SW 1271 (cell line): ENCODE measurements around the gene SLC39A10.
"Not testable (repeated sequence)": the region's sequence is repeated elsewhere in the genome, so short reads cannot be mapped to it uniquely, and the experiment has no call there.

Experiments
- DNase-seq, 2 experiments: peaks; one replicate each; lab custom pipeline; 2025; lab: John Stamatoyannopoulos, UW

The SLC39A10 gene

DNA sequence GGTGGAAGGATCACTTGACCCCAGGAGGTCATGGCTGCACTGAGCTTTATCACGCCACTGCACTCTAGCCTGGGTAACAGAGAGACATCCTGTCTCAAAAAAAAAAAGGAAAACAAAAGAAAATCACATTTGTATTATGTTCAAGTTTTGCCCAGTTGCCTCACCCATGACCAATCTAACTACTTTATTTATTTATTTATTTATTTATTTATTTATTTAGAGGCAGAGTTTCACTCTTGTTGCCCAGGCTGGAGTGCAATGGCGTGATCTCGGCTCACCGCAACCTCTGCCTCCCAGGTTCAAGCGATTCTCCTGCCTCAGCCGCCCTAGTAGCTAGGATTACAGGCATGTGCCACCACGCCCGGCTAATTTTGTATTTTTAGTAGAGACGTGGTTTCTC lies 12.3 kb upstream of the SLC39A10 start:
- not testable (repeated sequence) for DNase-seq

DNA sequence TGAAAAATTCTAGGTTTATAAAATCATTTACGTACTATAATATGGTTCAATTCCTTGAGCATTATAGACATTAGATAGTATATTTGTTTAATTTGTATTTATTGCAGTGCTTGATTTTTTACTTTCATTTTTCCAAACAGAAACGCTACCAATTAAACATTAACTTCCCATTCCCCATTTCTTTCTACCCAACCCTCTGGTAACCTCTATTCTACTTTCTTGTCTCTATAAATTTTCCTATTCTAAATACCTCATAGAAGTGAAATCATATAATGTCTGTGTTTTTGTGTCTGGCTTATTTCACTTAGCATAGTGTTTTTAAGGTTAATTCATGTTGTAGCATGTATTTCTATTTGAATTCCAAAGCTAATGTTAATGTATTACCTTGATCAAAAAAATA lies 11.6 kb upstream of the SLC39A10 start:
- DNase-seq, result no peak

DNA sequence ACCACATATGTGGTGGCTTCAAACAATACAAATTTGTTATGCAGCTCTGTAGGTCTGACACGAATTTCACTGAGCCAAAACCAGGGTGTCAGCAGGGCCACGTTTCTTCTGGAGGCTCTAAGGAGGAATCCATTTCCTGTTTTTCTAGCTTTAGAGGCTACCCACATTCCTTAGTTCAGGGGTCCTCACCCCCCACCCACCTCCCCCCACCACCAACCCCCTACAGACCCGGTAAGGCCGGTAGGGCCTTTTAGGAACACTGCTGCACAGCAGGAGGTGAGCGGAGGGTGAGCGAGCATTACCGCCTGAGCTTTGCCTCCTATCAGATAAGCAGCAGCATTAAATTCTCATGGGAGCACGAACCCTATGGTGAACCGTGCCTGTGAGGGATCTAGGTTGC lies 10.6 kb upstream of the SLC39A10 start:
- no peak for DNase-seq

DNA sequence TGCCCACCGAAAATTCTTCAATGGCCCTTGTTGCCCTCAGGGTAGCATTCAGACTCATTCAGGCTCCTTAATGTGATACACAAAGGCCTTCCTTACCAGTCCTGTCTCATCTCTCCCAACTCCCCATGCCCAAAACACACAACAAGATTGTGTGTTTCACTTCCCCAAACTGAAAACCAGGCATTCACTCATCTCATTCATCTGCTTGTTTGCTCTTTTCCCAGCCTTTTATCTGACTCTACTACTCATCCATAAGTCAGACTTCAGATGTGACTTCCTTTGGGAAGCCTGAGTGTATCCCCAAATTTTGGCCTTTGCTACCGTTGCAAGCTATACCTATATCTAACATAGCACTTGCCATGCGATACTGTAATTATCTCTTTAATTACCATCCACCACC lies 9.7 kb upstream of the SLC39A10 start:
- no peak for DNase-seq

DNA sequence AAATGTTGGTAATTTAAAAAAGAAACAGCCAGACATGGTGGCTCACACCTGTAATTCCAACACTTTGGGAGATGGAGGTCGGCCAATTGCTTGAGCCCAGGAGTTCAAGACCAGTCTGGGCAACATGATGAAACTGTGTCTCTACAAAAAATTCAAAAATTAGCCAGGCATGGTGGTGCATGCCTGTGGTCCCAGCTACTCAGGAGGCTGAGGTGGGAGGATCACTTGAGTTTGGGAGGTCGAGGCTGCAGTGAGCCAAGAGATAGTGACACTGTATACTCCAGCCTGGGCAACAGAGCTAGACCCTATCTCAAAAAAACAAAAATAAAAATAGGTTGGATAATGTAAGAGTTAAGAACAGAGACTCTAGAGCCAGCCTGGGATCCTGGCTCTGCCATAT lies 8.7 kb upstream of the SLC39A10 start:
- not testable (repeated sequence) for DNase-seq

DNA sequence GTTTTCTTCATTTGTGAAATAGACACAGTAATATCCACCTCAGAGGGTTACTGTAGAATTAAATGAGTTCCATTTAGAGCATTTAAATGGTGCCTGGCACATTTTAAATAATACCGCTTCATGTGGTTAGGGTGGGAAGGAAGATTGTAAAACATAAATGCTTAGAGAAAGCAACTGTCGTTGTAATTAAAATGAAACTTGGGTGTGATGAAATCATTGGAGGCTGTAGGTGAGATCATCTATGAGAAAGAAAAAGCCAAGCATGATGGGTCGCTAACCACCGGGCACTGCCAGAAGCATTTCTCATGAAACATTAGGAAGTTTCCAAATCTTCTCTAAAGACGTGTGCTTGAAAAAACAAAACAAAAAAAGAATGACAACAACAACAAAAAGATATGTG lies 8.2 kb upstream of the SLC39A10 start:
- DNase-seq, result no peak

DNA sequence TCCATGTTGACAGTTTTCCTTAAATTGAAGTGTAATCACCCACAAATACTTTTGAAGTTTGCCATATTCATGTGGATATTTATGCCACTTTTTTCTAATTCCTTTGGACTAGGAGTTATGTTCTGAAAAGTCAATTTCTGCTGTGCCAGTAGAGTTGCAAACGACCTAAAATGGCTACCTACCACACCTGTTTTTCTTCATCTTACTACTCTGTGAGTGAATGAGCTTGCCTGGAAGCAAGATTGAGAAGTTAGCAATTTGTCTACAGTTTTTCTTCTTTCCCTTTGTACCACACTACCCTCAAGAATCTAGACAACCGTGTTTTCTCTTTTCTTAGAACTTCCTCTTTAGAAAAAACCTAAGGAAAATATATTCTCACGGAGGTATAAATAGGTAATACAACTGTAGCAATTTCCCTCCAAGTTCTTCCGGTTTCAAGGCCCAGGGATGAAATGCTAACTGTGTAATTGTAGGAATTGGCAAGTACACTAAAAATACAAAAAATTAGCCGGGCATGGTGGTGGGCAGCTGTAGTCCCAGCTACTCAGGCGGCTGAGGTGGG lies 7.3 kb upstream of the SLC39A10 start:
- no peak for DNase-seq

DNA sequence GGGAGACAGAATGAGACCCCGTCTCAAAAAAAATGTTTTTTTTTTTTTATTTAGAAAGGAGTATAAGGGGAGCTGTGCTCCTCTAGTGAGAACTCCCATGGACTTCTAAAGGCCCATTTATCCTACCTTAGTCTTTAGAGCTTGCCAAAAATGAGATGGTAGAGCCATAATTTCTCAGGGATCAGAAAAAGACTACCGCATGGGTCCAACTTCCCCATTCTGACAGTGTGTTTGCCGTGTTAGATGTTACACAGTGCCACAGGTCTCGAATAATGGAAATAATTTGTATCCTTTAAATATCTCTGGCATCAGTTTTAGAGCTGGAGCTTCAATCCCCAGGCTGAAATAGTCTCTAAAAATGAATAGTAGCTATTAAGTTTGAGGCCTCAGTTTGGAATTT lies 6.0 kb upstream of the SLC39A10 start:
- DNase-seq, result no peak

DNA sequence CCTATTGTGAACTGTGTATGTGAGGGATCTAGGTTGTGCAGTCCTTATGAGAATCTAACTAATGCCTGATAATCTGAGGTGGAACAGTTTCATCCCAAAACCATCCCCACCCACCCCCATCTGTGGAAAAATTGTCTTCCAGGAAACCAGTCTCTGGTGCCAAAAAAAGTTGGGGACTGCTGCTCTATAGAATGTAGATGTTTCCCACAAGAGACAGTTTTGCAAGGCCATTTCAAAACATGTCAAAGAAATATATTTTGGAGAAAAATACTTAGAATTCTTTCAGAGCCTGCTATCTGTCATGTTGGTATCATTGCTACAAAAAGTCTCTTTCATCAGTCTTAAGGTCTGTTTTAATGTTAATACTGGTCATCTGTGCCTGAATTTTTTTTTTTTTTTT lies 4.1 kb upstream of the SLC39A10 start:
- no peak for DNase-seq

DNA sequence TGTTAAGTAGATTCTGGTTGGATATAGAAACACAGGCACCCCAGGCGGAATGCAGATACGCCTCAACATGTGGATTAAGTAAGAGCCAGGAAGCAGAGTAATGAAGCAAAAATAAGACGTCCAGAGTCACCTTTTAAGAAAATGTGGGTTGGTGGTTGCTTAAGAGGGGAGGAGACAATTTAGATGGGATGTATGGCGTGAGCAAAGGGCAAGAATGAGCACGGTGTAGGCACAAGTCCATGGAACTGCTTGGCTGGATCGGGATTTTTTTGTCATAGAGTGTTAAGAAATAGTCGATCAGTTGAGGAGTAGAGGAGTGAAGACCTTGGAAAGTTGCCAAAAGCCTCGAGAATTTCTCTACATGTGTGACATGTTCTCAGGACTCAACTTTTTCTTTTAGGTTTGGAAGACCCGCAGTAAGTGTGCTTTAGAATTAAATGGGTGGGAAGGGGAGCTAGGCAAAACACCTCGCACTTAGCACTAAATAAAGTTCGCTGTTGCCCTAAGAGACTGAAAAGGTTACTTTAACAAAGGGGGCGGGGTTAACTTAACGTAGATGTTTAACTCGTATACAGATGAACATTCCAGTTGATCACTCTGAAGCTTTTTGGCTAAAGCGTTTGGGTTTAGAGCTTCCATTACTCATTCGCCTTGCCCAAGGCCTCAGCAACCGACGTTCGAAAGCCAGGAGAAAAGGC lies 716 bp upstream of the SLC39A10 start:
- no peak for DNase-seq

DNA sequence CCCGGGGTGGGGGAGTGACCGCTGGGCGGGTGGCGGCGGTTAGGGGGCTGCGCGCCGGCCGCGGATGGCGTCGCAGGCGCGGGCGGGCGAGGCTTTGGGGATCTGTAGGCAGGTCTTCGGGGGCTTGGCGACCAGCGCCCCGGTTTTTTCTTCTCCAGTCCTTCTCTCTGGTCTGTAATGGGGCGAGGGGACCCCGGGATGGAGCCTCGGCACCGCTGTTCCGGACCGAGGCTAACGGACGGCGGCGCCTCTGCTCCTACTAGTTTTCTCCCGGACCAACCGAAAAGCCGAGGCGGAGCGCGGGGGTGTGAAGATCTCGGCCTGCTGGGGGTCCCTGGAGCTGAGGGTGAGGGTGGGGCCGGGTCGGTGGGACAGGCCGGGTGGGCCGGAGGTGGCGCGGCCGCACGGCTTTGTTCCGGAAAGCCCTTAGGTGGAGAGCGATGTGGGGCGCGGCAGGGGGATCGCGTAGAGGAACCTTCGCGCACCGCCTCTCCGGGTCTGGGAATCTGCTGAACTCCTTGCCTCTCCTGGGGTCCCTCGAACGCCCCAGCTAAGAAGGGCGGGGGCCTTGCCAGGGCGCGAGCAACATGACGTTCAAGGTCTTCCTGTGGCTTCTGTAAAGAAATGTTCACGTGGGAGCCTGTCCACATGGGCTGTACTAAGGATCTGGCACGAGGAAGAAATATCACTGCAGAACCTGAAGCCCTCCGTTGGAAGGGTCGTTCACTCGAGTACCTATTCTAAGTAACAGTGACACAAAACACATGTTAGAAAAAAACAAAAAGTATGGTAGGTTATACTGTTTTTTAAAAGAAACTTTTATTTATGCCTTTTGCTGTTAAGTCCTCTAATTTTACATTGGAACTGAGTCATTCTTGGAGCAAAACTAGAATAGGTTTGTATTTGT lies 861 bp downstream of the SLC39A10 start:
- DNase-seq, result peak; percentile 31 to 64

DNA sequence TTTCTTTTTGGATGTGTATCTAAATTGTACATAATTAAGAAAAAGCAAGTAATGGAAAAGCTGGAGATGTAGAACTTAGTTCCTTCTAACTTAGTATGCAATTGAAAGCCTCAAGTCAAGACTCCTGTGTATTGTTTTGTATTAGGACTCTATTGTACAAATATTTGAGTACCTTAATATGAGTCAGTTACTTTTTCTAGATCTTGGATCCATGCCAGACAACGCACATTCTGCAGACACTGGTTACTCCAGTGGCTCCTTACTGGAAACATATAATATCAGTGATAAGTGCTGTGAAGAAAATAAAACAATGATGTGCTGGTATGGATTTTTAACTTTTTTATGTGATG lies 1.5 kb downstream of the SLC39A10 start:
- DNase-seq, result peak in 1 of 2 experiments; percentile 58

DNA sequence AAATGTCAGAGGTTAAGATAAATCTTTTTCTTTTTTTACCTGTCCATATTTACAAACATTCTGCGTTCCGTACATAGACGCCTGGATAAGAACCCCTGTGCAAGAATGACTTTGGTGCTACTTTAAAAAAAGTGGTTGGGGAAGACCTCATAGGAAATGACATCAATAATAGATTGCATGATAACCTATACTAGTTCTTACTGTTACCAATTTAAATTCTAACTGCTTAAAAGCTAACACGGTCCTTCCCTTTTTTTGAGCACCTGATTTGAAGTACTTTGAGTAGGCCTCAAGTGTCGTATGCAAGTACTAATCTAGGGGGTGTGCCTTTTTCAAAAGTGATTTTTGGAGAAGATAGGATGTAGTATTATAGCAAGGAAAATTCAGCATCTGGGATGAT lies 2.1 kb downstream of the SLC39A10 start:
- DNase-seq, result no peak

DNA sequence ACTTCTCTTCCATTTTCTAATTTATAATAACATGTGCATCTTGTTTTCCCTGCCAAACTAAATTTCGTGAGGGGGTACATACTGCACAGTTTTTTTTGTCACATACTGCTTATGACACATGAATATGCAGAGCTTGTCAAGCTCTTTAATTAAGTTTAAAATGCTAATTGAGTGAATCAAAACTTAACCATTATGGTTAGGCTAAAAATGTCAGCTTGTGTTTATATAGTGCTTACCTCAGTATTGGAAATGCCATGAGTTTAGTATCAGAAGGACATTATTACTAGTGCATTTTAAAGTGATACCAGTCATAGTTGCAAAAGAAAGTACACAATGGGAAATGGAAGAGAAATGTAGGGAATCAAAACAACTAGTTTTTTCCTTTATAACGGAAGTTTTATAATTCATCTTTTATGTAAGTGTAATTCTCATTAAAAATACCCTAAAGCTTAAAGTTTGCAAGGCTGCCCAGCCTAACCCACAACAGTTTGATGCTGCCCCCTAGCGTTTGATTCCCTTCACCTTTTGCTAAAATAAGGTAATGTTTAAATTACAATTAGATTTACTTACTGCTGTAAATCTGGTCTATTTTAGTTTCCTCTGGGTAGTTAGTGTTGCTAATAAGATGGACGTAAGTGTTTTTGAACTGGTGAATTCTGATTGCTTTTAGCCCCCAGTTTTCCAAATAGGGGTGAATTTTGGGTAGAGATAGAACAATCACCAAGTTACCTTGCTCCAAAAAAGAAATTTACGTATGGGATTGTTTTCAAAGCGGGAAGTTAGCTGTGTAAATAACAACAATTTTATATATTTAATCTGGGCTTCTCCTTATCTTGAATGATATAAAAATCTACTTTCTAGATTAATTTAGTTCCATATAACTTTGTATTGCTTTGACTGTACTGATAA lies 3.2 kb downstream of the SLC39A10 start:
- peak; percentile 39 to 71 for DNase-seq

DNA sequence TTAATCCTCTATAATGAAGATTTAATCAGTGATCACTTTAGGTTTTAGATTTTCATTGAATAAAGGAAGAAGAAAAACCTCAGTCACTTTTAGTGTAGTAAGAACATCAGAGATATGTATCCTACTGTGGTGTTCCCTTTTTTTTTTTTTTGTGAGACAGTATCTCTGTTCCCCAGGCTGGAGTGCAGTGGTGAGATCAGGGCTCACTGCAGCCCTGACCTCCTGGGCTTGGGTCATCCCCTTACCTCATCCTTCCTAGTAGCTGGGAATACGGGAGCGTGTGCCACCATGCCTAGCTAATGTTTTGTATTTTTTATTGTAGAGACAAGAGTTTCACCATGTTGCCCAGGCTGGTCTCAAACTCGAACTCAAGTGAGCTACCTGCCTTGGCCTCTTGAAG lies 5.1 kb downstream of the SLC39A10 start:
- DNase-seq, result no peak

DNA sequence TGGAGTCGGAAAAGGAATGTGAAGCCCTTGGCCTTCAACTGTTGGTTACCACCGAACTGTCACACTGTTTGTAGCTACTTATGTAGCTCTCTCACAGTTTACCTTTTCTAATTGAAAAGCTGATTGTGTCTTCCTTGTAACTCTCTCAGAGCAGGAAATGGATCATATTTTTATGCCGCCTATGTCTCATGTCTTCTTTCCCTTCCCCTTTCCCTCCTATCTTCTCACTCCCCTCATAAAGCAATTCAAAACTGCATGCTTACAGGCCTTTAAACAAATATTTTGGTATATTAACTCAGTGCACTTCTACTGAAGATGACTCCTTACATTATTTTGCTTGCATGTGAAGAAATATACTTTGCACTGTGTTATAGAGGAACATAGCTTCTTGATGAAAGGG lies 6.0 kb downstream of the SLC39A10 start:
- DNase-seq, result no peak

DNA sequence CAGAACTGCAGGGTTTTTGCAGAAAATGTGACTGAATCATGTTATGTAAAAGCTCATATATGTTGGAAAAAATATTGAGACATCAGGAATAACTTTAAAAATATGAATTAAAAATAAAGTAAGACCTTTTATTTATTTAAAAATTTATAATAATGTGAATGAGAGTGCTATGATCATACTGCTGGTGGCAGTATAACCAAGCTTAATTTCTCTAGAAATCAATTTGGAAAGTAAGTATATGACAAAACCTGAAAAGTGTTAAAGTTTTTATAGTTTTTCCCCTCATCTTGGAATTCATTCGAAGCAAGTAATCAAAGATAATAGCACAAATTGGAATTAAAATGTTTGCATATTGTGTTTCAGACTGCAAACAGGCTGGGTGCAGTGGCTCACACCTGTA lies 7.5 kb downstream of the SLC39A10 start:
- peak in 1 of 2 experiments; percentile 4 for DNase-seq

DNA sequence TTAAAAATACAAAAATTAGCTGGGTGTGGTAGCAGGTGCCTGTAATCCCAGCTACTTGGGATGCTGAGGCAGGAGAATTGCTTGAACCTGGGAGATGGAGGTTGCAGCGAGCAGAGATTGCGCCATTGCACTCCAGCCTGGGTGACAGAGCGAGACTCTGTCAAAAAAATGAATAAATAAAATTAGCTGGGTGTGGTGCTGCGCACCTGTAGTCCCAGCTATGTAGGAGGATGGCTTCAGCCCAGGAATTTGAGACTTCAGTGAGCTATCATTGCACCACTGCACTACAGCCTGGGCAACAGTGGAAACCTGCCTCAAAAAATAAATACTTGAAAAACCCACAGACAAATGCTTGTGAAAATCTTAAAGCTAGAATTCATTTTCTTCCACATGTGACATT lies 8.1 kb downstream of the SLC39A10 start:
- not testable (repeated sequence) for DNase-seq

DNA sequence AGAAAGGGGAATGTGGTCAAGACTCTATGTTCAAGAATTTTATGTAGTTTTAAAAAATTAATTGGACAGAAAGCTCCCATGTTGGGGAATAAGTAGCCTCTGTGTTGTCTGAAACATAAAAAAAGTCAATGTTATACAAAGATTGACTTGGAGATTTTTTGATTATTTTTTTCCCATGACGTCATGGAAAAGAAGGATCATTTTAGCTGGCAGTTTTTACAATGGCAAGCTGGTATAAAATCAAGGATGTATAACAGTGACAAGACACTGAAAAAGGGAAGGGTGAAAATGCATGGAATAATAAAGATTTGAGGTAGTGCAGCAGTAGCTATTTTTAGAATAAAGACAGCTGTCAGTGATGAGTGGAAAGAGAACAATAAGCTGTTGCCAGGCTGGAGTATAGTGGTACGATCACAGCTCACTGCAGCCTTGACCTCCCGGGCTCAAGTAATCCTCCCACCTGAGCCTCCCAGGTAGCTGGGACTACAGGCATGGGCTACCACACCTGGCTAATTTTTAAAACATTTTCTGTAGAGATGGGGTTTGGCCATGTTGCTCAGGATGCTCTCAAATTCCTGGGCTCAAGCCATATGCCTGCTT lies 9.2 kb downstream of the SLC39A10 start:
- no peak for DNase-seq

DNA sequence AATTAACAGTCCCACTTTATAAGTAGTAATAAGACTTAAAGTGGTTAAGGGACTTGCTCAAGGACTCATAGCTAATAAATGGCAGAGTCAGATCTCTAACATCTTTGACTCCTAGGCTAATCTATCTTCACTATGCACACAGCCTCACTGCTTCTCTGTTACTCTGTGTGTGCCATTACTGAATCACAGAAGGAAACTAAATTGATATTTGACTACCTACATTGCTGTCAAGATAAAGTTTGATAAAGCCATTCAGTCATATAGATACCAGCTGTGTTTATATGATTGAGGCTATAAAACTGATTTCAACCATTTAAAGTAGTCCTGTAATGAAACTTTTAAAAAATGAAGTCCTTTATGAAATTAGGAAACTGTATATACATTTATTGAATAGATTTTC lies 10.9 kb downstream of the SLC39A10 start:
- no peak for DNase-seq

DNA sequence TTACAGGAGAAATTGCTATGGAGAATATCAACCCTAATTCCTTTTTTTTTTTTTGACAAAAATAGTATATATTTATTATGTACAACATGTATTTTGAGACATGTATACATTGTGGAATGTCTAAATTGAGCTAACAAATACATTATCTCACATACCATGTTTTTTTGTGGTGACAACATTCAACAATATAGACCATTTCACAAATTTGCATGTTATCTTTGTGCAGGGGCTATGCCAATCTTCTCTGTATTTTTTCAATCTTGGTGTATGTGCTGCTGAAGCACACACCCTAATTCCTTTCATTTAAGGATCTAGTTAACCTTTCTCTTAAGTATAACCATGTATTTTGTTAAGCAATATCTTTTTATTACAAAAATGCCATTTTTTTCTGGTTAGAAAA lies 13.2 kb downstream of the SLC39A10 start:
- DNase-seq, result no peak

DNA sequence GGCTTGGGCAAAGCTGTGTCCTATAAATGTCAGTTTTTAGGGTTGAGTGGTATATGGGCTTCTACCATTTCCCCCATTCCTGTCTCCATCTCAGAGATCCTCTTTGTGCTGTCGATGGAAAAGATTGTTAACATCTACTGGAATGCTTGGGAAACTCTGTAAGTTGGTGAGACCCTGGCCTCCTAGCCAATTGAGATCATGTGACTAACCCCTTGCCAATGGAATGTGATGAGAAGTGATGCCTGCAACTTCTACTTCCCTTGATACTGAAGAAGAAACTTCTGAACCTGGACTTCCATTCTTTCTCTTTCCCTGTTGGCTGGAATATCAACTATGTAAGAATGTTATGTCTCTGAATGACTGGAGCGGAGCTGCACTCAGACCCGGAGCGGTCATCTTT lies 14.5 kb downstream of the SLC39A10 start:
- no peak for DNase-seq
